HepG2 (cell line): ENCODE results near the gene SYVN1. TPM values are rescaled to one million over a fixed set of nuclear protein-coding genes. Genes with fewer than 3 reads are reported as not detected.

Experiments used
- ATAC-seq: fragments of 200-7000 bp; cut with Tn5 transposase; 3 replicates; pipeline ENCODE4 v1.9.1; 2020; ENCODE audit warnings: mild to moderate bottlenecking, moderate library complexity
- BruUV-seq: library from RNA; stranded (reverse); fragments of 400-500 nt; replicated peaks from 2 replicates; lab custom pipeline; 2021; lab: Mats Ljungman, UMichigan
- CTCF ChIA-PET: fragments of 300-600 bp; formaldehyde crosslinking; extraction: SDS; loops from one replicate; lab custom pipeline; 2021; ENCODE audit warnings: low total read pairs, inconsistent platforms, low intra/inter-chr PET ratio; lab: Yijun Ruan, JAX
- POLR2A ChIA-PET: fragments of 350-600 bp; sonication (Branson Sonifier 250); formaldehyde crosslinking; loops from one replicate; lab custom pipeline; 2020; ENCODE audit warnings: antibody characterized with exemption, inconsistent platforms; lab: Yijun Ruan, JAX
- DNase-seq: peaks from one replicate; pipeline ENCODE4 v3.0.0-alpha.2; 2015; ENCODE audit warnings: low spot score
- FAIRE-seq: peaks from 3 replicates; lab custom pipeline; 2011; peaks lifted over from hg19 to GRCh38; lab: Jason Lieb, UNC
- H2AFZ ChIP-seq: one replicate; pipeline ENCODE4 v1.6.1; 2011; ENCODE audit warnings: low read length, inconsistent platforms
- H3K27ac ChIP-seq: fragments of 300-600 bp; 3 replicates; pipeline ENCODE4 v1.8.0; 2011; ENCODE audit warnings: mixed run types, mild to moderate bottlenecking, mixed read lengths, low read length, inconsistent platforms; ENCODE audit not compliant: insufficient read depth; ENCODE audit errors: extremely low read length
- H3K27me3 ChIP-seq, 2 experiments: fragments of 200-600 bp in 1 of 2; 2 replicates in 1 of 2; 3 replicates in 1 of 2; pipeline versions ENCODE4 v1.6.0 to v1.8.0; 2011; ENCODE audit warnings: low read length in 2 of 2, mild to moderate bottlenecking in 2 of 2, moderate library complexity in 2 of 2, inconsistent platforms in 1 of 2; ENCODE audit not compliant: insufficient read depth in 2 of 2, control insufficient read depth in 1 of 2
- H3K36me3 ChIP-seq, 2 experiments: fragments of 200-600 bp in 1 of 2; replicated peaks in 1 of 2; 2 replicates in 1 of 2; 3 replicates in 1 of 2; pipeline versions ENCODE4 v1.5.1 to v1.8.0; 2011; ENCODE audit warnings: low read length in 2 of 2, inconsistent platforms in 1 of 2; ENCODE audit not compliant: insufficient read depth in 2 of 2, control insufficient read depth in 1 of 2
- H3K4me1 ChIP-seq: 2 replicates; pipeline ENCODE4 v1.5.1; 2012; ENCODE audit warnings: low read length, inconsistent platforms; ENCODE audit not compliant: insufficient read depth
- H3K4me2 ChIP-seq: 2 replicates; pipeline ENCODE4 v1.6.0; 2011; ENCODE audit warnings: low read depth, low read length, inconsistent platforms
- H3K4me3 ChIP-seq, 3 experiments: fragments of 200-600 bp in 1 of 3; sonication (generic), shearing (Covaris generic) in 1 of 3; replicated peaks in 1 of 3; 2 replicates each; pipeline ENCODE4 v1.5.1; 2011 to 2016; ENCODE audit warnings: low read length in 3 of 3, inconsistent platforms in 2 of 3, low read depth in 2 of 3, mild to moderate bottlenecking in 2 of 3, control low read depth in 1 of 3, mixed read lengths in 1 of 3; ENCODE audit not compliant: insufficient read depth in 1 of 3
- H3K79me2 ChIP-seq: one replicate; pipeline ENCODE4 v1.6.1; 2011; ENCODE audit warnings: low read length, inconsistent platforms; ENCODE audit not compliant: insufficient read depth
- H3K9ac ChIP-seq: 2 replicates; pipeline ENCODE4 v1.6.0; 2011; ENCODE audit warnings: mild to moderate bottlenecking, low read depth, low read length, inconsistent platforms; ENCODE audit not compliant: insufficient read depth
- H3K9me3 ChIP-seq: 2 replicates; pipeline ENCODE4 v1.5.1; 2012; ENCODE audit warnings: mild to moderate bottlenecking, low read length
- H4K20me1 ChIP-seq: 2 replicates; pipeline ENCODE4 v1.6.0; 2011; ENCODE audit warnings: inconsistent platforms, mild to moderate bottlenecking, low read length, moderate library complexity; ENCODE audit not compliant: insufficient read depth
- DNMT3B ChIP-seq: conservative IDR thresholded peaks from 2 replicates; pipeline ENCODE4 v1.6.1; 2016; ENCODE audit warnings: missing biosample characterization, control low read depth
- EHMT2 ChIP-seq: fragments of 200-600 bp; sonication (generic); IDR thresholded peaks from 2 replicates; pipeline ENCODE4 v1.7.0; 2017; ENCODE audit warnings: antibody characterized with exemption, low read depth, low read length, borderline replicate concordance
- IRX3 ChIP-seq: sonication (generic); formaldehyde crosslinking; IDR thresholded peaks from 2 replicates; pipeline ENCODE4 v1.8.1; 2023; ENCODE audit warnings: mild to moderate bottlenecking, low read depth, missing genetic modification reagents, borderline replicate concordance
- RFX1 ChIP-seq: fragments of 450-650 bp; IDR thresholded peaks from 2 replicates; pipeline ENCODE4 v1.6.1; 2017
- ZBTB14 ChIP-seq: sonication (generic); formaldehyde crosslinking; IDR thresholded peaks from 2 replicates; pipeline ENCODE4 v1.4.0; 2020; ENCODE audit warnings: missing genetic modification reagents
- ZBTB33 ChIP-seq: sonication (generic); formaldehyde crosslinking; IDR thresholded peaks from 2 replicates; pipeline ENCODE4 v1.4.0; 2020; ENCODE audit warnings: missing genetic modification reagents
- ZHX2 ChIP-seq, 2 experiments: sonication (generic) in 1 of 2; formaldehyde crosslinking in 1 of 2; IDR thresholded peaks; 2 replicates each; pipeline versions ENCODE4 v1.6.1 to v1.9.0; 2014 to 2022; ENCODE audit warnings: antibody characterized with exemption in 1 of 2, borderline replicate concordance in 1 of 2, inconsistent platforms in 1 of 2, low read depth in 1 of 2, missing genetic modification reagents in 1 of 2
- ZNF24 ChIP-seq: fragments of 450-650 bp; IDR thresholded peaks from 2 replicates; pipeline ENCODE4 v1.6.1; 2017; ENCODE audit warnings: antibody characterized with exemption, mild to moderate bottlenecking
- ZNF383 ChIP-seq: sonication (generic); formaldehyde crosslinking; IDR thresholded peaks from 2 replicates; pipeline ENCODE4 v1.4.0; 2020; ENCODE audit warnings: missing genetic modification reagents, mild to moderate bottlenecking, borderline replicate concordance
- WGBS: methylation state at CpG from one replicate; pipeline ENCODE4 v1.1.6; 2017; ENCODE audit warnings: low lambda C conversion rate; 5-methylcytosine and 5-hydroxymethylcytosine counted together
- in situ Hi-C: cut with HindIII; loops from 2 replicates; pipeline ENCODE4 v1.10.0; 2017; ENCODE audit warnings: low pct_unique_long_range_greater_than_20kb; ENCODE audit not compliant: extremely low pct_ligation_motif_present
- intact Hi-C: fragments of 100-400 bp; cut with micrococcal nuclease; formaldehyde crosslinking; loops from one replicate; pipeline ENCODE4 v1.10.0; 2022; ENCODE audit not compliant: unreplicated experiment
- polyA plus RNA-seq, 8 experiments: library from polyadenylated mRNA; depleted of rRNA in 3 of 8; stranded (reverse) in 7 of 8; unstranded in 1 of 8; fragments of >200 nt; fragmentation: Illumina TruSeq in 4 of 8; extraction: Trizol in 4 of 8; gene quantifications; 2 replicates each; pipeline versions ENCODE4 v1.2.1 to v1.2.3, GENCODE V29; 2011 to 2016; ENCODE audit warnings: low read depth in 4 of 8, missing spikeins in 1 of 8, mixed read lengths in 1 of 8; ENCODE audit not compliant: insufficient read depth in 1 of 8
- total RNA-seq, 5 experiments: library from RNA; depleted of rRNA; stranded (reverse); fragments of >200 nt; fragmentation: Illumina TruSeq; extraction: Trizol; gene quantifications; 2 replicates each; pipeline ENCODE4 v1.2.3, GENCODE V29; 2016; ENCODE audit warnings: low read depth in 1 of 5

SYVN1 gene
- total and polyA plus RNA-seq, 2 of the 13 experiments (the other 11 are each of a cell fraction or from before 2014, with no cell fraction given) = 10.3 to 22.5 TPM

GRCh38 chr11:65104628-65105027 is 29.7 kb downstream of the SYVN1 start:
- DNase-seq (no peak), ATAC-seq (no peak), FAIRE-seq (no peak)
- Histone ChIP-seq H3K36me3 (peaks cover 9 to 25% of the 10 kb centered on the region in 2 experiments; a peak in 4 of 5 replicates), H3K4me3 (no peak overlapping the region), H4K20me1 (no peaks in the 10 kb centered on the region), H3K79me2 (no peaks in the 10 kb centered on the region), H3K27me3 (no peaks in the 10 kb centered on the region), H3K9ac (no peak overlapping the region), H3K4me1 (no peaks in the 10 kb centered on the region), H3K4me2 (no peak overlapping the region), H2AFZ (no peak overlapping the region)
- no TSS peak for BruUV-seq
- ChIA-PET POLR2A (no interaction called here), CTCF (no interaction called here)
- 89% methylated on average over 4 of the region's 4 CpGs for WGBS
- intact Hi-C loops = no loop called here
- TF ChIP-seq ZBTB33 (CRISPR knock-in tag) (peak; percentile 83; the same call in 1 of the 2 replicates), IRX3 (CRISPR knock-in tag) (no peak)
- TF ChIP-seq, all 625 proteins: peak for 1
- H3K27ac ChIP-seq = no peak overlapping the region
- in situ Hi-C loops = no loop called here
- H3K9me3 ChIP-seq = no peaks in the 10 kb centered on the region

GRCh38 chr11:65103476-65103875 is 30.8 kb downstream of the SYVN1 start:
- ATAC-seq (no peak), FAIRE-seq (no peak), DNase-seq (no peak)
- H3K4me3 ChIP-seq = no peak overlapping the region
- no peaks in the 10 kb centered on the region for H3K79me2 ChIP-seq
- ChIA-PET CTCF (no interaction called here), POLR2A (interaction anchor here (1.2 kb wide), 1 partner anchor 8 kb away, joined by 5 read pairs; the partner anchor contains the start of gene TM7SF2)
- BruUV-seq = no TSS peak
- H3K9ac ChIP-seq = no peak overlapping the region
- no peaks in the 10 kb centered on the region for H4K20me1 ChIP-seq
- no peak overlapping the region for H2AFZ ChIP-seq
- H3K27ac ChIP-seq = no peak overlapping the region
- intact Hi-C loops (no loop called here), in situ Hi-C loops (no loop called here)
- no peak overlapping the region for H3K4me2 ChIP-seq
- H3K9me3 ChIP-seq = no peaks in the 10 kb centered on the region
- H3K4me1 ChIP-seq = no peaks in the 10 kb centered on the region
- no peaks in the 10 kb centered on the region for H3K27me3 ChIP-seq
- H3K36me3 ChIP-seq = peaks cover 7 to 21% of the 10 kb centered on the region in 2 experiments; a peak in 3 of 5 replicates
- TF ChIP-seq ZNF383 (CRISPR knock-in tag) = no peak
- TF ChIP-seq ZNF24 = no peak
- no peak for TF ChIP-seq RFX1
- TF ChIP-seq ZHX2 (IDR thresholded peaks at IDR 0.05; ENCODE audit: low read depth) = no peak
- TF ChIP-seq ZHX2 (CRISPR knock-in tag; IDR thresholded peaks at IDR 0.05; ENCODE audit: borderline replicate concordance) = no peak
- no peak for TF ChIP-seq EHMT2
- TF ChIP-seq ZBTB14 (CRISPR knock-in tag) = no peak
- TF ChIP-seq DNMT3B = no peak
